DMS53 (cell line): ENCODE measurements around the gene PGA5.
"Not testable (repeated sequence)": the region's sequence is repeated elsewhere in the genome, so short reads cannot be mapped to it uniquely, and the experiment has no call there.

Experiments
- DNase-seq: peaks from one replicate; lab custom pipeline; 2025; lab: John Stamatoyannopoulos, UW

The PGA5 gene

GRCh38 chr11:61240875-61241274 is at the start of gene PGA5:
PGA5 (plus strand) TSS chr11:61241175; CDS start chr11:61241227, 52 bp downstream.
- not testable (repeated sequence) for DNase-seq

- DNase-seq: no peak
Measured at GRCh38 chr11:61193596-61193995, 47.4 kb upstream of the PGA5 start.

- DNase-seq: no peak
Measured at GRCh38 chr11:61194169-61194671, 46.8 kb upstream of the PGA5 start.

GRCh38 chr11:61194981-61195695 is 45.8 kb upstream of the PGA5 start:
- no peak for DNase-seq

GRCh38 chr11:61195719-61196118 is 45.3 kb upstream of the PGA5 start:
- DNase-seq: no peak

- no peak for DNase-seq
Measured at GRCh38 chr11:61198361-61198760, 42.6 kb upstream of the PGA5 start.

GRCh38 chr11:61198948-61199523 is 41.9 kb upstream of the PGA5 start:
- no peak for DNase-seq

GRCh38 chr11:61201476-61201875 is 39.5 kb upstream of the PGA5 start:
- DNase-seq: no peak

GRCh38 chr11:61202950-61203746 is 37.8 kb upstream of the PGA5 start, which contains the start of gene PGA3:
PGA3 (plus strand) TSS chr11:61203515; CDS start chr11:61203565, 50 bp downstream.
- not testable (repeated sequence) for DNase-seq

GRCh38 chr11:61203873-61204272 is 37.1 kb upstream of the PGA5 start:
- DNase-seq: not testable (repeated sequence)

GRCh38 chr11:61204502-61205059 is 36.4 kb upstream of the PGA5 start:
- not testable (repeated sequence) for DNase-seq

- not testable (repeated sequence) for DNase-seq
Measured at GRCh38 chr11:61207636-61208310, 33.2 kb upstream of the PGA5 start.

GRCh38 chr11:61210629-61211028 is 30.3 kb upstream of the PGA5 start:
- DNase-seq: not testable (repeated sequence)

GRCh38 chr11:61211327-61211952 is 29.5 kb upstream of the PGA5 start:
- not testable (repeated sequence) for DNase-seq

GRCh38 chr11:61212202-61212601 is 28.8 kb upstream of the PGA5 start:
- not testable (repeated sequence) for DNase-seq

GRCh38 chr11:61213711-61214324 is 27.2 kb upstream of the PGA5 start:
- not testable (repeated sequence) for DNase-seq

- DNase-seq: not testable (repeated sequence)
Measured at GRCh38 chr11:61218306-61218705, 22.7 kb upstream of the PGA5 start.

GRCh38 chr11:61219016-61219415 is 22.0 kb upstream of the PGA5 start:
- DNase-seq: not testable (repeated sequence)

- DNase-seq: not testable (repeated sequence)
Measured at GRCh38 chr11:61222047-61222446, 18.9 kb upstream of the PGA5 start, which contains the start of gene PGA4. PGA4 (plus strand) TSS chr11:61222347; CDS start chr11:61222401, 54 bp downstream.

- not testable (repeated sequence) for DNase-seq
Measured at GRCh38 chr11:61222692-61223091, 18.3 kb upstream of the PGA5 start.
